ENCODE measurements around the gene KIF9. TPM values are rescaled to one million over a fixed set of nuclear protein-coding genes. Genes with fewer than 3 reads are reported as not detected.
"Not testable (repeated sequence)": the region's sequence is repeated elsewhere in the genome, so short reads cannot be mapped to it uniquely, and the experiment has no call there.

Gene KIF9
- total RNA-seq, 1 donor from 2014 or later = 6.3 TPM

DNA sequence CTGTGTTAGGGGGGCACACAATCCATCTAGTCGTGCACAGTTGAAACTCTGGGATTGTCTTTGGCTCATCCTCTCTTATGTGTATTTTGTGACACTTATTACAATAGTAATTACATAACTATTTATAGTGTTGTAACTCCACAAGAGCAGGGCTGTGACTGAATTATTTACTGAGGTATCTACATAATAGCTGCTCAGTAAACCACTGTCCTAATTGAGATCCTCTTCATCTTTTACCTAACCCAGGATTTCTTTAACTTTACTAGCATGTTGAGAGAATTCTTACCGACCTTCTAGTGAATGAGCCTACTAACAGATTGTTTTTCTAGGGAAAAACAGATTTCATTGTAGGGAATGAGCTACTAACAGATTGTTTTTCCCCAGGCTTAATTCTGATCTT lies 11.2 kb upstream of the KIF9 start:
- DNase-seq (ENCODE audit: low read depth in 2 of 2) = no peak

DNA sequence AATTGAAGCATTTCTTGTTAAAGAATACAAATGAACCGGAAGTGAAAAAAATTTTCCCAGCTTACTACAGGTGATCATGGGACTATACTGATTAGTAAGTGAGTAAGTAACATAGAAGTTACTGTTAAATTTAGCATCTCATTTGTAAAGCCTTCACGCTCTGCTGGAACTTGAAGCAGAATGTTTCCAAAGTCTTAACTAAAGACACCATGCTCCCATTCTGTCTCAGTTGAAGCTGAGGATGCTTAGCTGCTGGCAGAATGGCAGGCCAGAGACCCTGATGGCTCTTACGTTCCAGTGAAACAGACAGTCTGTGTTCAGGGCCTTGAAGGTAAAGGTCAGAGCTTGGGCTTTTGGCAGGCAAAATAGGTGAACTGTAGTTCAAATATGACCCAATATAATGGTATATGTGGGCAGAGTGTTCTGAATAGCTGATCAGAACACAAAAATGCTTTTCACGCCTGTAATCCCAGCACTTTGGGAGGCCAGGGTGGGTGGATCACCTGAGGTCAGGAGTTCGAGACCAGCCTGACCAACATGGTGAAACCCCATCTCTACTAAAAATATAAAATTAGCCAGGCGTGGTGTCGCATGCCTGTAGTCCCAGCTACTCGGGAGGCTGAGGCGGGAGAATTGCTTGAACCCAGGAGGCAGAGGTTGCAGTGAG lies 9.3 kb upstream of the KIF9 start:
- not testable (repeated sequence) for DNase-seq (ENCODE audit: low read depth in 2 of 2)

DNA sequence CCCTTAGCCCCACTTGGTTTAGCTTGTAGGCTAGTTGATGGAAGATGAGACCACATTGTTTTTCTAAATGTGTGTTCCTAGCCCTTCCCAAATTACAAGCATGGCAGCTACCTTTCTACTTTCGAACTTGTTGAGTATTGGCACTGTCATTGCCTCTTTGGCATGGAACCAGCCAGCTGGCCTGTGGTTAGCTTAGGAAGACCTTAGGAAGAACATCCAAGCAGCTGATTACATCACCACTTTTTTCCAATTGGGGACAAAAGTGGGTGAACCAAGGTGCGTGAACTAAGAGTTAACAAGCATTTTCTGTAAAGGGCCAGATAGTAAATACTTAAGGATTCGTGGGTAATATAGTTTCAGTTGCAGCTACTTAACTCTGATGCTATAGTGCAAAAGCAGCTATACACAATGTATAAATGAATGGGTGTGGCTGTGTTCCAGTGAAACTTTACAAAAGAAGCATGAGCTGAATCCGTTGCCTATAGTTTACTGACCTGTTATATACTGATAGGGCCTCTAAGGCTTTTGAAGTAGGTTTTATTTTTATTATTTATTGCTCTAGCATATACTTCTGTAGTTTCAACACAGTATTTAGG lies 8.7 kb upstream of the KIF9 start:
- DNase-seq (ENCODE audit: low read depth in 2 of 2) = no peak

DNA sequence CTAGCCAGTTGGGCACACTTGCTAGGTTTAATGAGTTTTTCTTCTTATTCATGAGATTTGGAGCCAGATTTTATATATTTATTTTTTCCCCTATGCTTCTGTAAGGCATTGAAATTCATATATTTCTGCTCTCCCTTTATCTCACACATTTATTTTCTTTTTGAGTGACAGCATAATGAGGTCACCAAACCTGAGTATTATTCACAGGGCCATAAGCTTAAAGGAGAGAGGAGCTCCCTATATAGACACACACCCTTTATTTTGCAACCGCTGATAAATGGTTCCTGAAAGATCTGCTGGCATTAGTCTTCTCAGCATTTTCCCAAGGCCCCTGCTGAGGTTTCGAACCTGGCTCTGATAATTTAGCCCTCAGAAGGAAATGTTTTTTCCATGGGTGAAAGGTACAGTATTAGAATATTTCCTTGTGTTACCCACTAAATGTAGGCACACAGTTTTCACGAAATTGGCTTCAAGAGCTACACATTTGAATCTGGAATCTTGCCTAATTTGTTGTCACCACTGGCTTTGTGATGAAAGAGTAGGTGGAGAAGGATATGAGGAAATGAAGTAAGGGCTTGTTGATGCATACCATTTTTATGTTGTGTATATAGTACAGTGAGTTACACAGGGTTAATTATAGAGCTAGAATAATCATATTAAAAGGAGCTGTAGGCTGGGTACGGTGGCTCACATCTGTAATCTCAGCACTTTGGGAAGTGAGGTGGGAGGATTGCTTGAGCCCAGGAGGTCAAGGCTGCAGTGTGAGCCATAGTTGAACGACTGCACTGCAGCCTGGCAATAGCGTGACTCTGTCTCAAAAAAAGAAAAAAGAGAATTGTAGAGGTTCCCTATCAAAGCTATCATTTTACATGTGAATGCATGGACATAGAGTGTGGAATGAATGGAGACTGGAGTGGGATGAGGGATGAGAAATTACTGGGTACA lies 6.6 kb upstream of the KIF9 start:
- DNase-seq (ENCODE audit: low read depth in 2 of 2) = no peak

DNA sequence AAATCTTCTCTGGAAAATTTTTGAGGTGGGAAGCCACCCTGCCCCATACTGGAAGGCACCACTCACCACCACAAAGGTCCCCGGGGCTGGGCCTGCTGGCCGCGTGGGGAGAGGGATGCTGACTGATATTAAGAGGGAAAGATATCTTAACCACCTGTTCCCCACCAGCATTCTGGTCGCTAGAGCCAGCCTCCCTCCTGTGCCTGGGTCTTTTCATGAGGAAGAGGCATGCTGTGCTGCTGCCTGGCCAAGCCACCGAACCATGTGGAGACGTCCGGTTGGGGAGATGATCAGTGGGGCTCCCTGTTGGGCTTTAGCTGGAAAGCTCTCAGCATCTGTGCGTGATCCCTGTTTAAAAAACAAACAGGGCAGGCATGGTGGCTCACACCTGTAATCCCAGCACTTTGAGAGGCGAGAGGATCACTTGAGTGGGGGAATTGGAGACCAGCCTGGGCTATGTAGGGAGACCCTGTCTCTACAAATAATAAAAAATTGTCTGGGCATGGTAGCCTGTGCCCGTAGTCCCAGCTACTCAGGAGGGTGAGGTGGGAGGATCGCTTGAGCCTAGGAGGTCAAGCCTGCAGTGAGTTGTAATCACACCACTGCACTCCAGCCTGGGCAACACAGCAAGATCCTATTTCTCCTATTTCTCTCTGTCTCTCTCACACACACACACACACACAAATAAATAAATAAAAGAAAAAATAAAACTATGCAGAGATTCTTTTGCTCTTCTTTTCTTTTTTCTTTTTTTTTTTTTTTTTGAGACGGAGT lies 1.2 kb upstream of the KIF9 start:
- peak in 1 of 2 donors; percentile 21 for DNase-seq (ENCODE audit: low read depth in 2 of 2)

DNA sequence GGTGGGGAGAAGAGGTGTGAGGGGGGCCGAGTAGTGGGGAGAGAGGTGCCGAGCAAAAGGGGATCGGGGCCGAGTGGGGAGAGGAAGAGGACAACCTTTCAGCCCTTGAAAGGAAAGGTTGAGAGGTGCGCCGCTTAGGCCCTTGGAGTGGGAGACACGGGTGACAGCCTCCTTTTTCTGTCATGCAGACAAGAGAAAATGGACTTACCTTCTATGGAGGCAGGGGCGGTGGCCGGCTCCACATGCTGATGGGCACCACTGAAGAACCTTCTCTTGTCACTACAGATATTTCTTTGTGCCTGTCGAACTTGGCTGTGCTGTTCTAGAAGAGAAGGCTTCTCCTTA lies 566 bp upstream of the KIF9 start:
- DNase-seq (ENCODE audit: low read depth in 2 of 2) = no peak

DNA sequence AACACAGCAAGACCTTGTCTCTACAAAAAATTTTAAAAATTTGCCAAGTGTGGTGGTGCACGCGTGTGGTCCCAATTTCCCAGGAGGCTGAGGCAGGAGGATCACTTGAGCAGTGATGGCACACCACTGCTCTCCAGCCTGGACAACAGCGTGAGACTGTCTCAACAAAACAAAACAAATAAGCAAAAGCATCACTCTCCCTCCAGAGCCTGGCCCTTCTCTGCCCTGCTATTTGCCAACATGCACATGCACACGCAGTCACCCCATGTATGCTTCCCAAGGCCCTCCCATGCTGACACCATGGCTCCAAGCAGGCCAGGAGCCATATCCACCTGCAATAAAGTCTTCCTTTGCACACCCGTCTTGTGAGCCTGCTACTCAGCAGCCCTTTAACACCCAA lies 2.1 kb downstream of the KIF9 start:
- DNase-seq (ENCODE audit: low read depth in 2 of 2) = no peak

DNA sequence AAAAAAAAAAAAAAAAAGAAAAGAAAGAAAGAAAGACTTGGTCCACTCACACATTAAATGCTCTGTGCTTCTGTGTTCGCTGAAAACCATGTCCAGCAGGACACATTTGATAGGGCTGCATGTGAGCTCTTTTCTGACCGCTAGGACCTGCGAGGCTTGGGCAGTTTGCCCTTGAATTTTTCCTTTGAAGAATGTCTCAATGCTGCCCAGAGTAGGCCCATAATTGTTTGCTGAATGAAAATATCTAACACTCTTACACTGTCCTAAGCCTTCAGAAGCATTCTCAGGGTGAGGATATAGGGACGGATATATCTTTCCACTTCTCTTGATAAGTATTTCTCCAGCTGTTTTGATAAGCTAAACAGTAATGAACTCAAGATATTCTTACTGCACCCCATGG lies 6.0 kb downstream of the KIF9 start:
- DNase-seq (ENCODE audit: low read depth in 2 of 2) = no peak

DNA sequence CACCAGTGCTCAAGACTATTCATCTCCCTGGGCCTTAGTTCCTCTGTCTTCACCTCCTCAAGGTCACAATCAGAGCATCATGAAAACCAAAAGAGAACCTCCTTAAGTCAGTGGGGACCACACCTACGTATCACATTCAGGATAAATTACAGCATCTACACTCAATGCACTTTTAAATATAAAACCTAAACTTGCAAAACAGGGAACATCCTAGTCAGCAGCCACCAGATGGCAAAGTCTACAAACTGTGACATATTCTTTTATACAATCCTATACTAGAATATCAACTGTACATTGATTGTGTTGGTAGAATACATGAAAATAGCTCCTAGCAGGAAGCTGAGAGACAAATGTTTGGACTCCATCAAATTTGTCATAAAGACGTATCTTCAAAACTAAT lies 7.9 kb downstream of the KIF9 start:
- DNase-seq (ENCODE audit: low read depth in 2 of 2) = no peak

DNA sequence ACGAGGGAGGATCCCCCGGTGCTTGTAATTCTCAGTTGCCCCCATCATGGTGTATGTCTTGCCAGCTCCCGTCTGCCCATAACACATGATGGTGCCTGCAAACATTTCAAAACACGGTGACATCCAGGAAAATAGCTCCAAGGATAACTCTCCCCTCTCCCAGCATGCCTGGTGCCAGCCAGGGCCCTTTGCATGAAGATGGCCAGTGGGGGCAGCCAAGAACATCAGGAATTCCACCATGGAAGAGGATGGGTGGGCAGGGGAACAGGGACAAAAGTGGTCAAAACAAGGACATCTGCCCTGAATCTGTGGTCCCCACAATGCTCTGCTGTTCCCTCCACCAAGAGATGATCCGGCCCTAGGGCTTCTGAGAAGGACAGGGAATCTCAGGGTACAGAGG lies 9.0 kb downstream of the KIF9 start:
- DNase-seq (ENCODE audit: low read depth in 2 of 2) = no peak

DNA sequence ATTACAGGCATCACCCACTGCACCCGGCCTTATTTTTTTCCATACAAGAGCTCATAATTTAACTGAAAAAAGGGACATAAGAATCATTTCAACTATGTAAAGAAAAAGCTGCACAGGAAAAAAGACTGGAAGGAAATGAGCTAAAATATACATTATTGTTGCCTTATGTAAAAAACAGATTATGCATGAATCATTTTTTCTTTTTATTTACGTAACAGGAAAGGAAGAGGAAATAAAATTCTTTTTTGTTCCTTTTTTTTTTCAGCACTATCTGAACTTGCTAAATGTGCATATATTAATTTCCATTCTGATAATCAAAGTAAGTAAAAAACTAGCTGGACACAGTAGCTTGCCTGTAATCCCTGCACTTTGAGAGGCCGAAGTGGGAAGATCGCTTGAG lies 12.1 kb downstream of the KIF9 start:
- no peak for DNase-seq (ENCODE audit: low read depth in 2 of 2)

DNA sequence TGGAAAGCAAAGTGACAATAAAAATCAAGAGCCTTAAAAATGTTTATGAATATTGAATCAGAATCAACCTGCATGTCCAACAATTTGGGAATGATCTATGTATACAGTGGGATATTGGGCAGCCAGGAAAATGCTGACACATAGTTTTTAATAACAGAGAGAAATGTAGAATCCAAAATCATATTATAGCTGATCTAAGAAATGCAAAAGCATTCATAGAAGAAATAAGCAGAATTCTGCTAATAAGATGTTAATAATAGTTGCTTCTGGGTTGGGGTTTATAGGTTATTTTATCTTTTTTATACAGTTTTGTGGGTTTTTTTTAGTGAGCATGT lies 15.1 kb downstream of the KIF9 start:
- no peak for DNase-seq (ENCODE audit: low read depth in 2 of 2)

DNA sequence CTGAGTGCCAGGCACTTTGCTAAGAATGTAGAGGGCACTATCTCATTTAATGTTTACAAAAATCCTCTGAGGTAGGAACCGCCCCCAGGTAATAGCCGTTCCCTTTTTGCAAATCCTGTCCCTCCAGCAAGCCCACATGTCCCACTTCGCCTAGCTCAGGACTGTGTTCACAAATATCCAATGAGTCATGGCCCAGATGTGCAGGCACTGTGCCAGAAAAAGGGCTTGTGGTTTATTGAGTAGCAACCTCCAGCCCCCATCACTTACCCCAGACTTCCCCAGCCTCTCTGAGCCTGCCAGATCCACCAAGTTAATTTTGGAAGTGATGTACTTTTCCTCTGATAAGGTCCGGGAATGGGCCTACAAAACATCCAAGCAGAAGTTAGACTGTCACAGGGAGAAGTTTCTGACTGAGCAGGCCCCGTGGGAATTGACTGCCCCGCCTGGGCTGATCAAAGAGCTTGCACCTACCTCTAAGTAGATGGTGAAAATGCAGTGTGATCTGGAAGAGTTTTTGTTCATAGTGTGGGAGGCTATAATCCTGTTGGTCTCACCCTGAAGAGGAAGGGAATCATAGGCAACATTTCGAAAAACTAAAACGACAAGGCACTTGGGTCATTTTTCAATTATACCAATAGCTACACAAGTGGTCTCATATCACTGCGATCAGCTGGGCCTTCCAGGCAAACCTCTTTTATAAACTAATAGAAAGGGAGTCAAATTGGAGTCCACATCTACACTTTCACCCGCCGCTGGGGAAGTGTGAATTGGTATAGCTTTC lies 15.7 kb downstream of the KIF9 start:
- DNase-seq (ENCODE audit: low read depth in 2 of 2) = peak; percentile 68 to 90

DNA sequence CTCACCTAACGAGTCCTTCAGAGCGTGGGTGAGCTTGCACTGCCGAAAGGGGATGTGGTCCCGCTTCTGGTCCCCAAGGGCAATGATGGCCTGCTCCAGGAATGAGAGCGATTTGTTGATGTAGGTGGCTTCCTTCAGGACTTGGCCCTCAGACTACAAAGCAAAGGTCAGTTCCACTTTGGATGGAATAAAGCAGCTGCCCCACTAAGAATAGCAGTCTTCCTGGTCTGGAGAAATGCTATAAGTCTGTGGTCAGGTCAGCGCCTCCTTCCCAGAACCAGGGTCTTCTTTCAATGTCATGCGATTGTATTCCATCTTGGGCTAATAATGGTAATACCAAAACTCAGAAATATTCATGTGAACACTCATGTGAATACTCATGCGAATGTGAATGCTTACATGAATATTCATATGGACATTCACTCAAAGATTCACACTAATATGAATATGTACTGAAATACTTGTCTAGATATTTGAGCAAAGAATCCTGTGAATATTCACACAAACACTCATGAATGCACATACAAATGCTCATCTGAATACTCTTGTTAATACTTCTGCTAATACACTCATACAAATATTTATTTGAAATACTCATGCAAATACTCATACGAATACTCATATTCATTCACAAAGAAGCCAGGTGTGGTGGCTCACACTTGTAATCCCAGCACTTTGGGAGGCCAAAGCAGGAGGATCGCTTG lies 16.7 kb downstream of the KIF9 start:
- DNase-seq (ENCODE audit: low read depth in 2 of 2) = no peak

DNA sequence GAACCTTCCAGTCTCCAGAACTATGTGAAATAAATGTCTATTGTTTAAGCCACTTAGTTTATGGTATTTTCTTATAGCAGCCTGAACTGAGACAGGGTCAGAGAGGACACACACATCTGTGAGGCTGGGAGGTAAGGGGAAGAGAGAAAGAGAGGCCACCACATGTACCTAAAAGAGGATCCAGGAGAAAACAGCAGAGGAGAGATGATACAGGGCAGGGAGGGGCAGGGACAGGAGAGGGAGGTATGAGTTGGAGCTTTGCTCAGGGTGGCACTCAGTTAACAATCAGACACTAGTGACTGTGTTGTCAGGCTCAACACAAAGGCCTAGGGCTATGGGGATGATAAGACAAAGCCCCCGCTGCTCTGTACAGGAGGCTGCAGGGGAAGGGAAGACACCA lies 17.6 kb downstream of the KIF9 start:
- no peak for DNase-seq (ENCODE audit: low read depth in 2 of 2)

DNA sequence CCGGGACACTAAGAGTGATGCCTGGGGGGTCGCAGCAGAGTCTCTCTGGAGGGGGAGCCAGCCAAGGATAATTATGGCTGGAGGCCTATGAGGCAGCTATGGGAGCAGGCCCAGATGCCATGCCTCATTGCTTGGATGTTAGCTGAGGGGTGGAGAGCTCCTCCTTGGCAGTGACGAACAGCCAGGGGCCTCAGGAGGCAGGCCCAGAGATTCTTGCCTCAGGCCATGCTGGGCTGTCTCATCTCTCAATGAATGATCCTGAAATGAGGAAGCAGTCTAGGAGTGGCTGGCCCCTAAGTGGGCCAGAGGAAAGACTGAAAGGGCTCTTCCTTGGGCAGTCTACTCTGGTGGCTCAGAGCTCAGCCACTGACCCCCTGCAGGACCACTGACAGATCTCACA lies 21.3 kb downstream of the KIF9 start:
- no peak for DNase-seq (ENCODE audit: low read depth in 2 of 2)

DNA sequence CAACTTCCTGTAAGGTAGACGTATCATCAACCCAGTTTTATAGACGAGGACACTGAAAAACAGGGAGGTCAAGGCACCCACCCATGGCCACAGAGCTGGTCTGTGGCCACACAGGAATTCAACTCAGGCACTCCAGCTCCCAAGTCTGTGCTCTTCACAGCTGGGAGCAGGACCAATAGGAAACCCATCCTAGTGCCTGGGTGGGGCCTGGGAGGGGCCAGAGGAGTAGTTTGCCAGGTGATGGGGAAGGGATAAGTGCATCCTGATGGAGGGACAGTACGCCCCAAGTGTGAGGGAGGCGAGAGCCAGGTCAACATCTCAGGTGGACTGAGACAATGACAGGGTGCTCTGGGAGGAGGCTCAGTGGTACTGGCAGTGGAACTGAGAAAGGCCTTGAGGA lies 22.0 kb downstream of the KIF9 start:
- DNase-seq (ENCODE audit: low read depth in 2 of 2) = no peak

DNA sequence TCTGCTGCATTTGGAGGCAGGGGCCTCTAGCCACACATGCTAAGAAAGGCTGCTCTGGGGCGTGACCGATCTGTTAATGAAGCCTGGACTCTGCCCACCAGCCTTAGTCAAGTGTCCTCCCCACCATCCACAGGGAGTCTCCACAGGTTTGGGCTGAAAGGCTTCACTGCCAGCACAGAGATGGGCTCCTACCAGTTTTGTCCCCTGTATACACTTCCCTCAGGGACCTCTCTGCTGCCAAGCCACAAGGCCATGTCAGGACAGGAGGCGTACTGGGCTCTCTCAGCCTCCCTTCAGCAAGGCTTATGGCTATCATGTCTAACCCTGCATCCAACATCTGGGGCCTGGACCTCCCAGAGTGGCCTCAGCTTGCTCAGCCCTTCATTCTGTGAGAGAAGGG lies 23.5 kb downstream of the KIF9 start:
- DNase-seq (ENCODE audit: low read depth in 2 of 2) = no peak

DNA sequence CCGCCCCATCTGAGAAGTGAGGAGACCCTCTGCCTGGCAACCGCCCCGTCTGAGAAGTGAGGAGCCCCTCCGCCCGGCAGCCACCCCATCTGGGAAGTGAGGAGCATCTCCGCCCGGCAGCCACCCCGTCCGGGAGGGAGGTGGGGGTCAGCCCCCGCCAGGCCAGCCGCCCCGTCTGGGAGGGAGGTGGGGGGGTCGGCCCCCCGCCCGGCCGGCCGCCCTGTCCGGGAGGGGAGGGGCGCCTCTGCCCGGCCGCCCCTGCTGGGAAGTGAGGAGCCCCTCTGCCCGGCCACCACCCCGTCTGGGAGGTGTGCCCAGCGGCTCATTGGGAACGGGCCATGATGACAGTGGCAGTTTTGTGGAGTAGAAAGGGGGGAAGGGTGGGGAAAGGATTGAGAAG lies 26.3 kb downstream of the KIF9 start:
- not testable (repeated sequence) for DNase-seq (ENCODE audit: low read depth in 2 of 2)

DNA sequence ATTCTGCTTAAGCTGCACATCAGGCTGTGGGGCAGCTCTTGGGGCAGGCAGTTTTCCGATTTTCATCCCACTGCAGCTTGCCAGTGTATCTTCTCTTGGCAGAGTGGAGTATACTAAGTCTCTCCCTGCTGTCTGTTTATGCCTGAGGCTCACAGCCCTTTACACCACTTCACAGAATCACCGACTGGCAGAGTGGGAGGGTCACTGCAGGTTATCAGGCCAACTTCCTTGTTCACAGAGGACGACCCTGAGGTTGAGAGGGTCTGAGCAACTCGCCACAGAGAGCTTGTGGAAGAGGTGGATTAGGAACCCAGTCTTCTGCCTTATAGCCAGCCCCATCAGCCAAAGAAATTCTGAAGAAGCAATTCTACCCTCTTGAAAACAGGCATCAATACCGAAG lies 30.9 kb downstream of the KIF9 start:
- no peak for DNase-seq (ENCODE audit: low read depth in 2 of 2)

DNA sequence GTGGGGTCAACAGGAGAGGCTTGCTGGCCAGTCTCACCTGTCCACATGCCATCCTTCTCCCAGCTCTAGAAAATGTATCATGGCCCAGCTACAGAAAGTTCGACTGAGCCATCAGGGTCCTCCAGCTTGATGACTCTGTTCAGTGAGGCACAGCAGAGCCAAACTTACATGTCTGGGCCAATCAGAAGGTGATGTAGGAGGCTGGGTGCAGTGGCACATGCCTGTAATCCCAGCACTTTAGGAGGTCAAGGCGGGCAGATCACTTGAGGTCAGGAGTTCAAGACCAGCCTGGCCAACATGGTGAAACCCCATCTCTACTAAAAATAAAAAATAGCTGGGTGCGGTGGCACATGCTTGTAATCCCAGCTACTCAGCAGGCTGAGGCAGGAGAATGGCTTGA lies 31.5 kb downstream of the KIF9 start:
- DNase-seq (ENCODE audit: low read depth in 2 of 2) = not testable (repeated sequence)
